Panc1 (cell line): ENCODE data around the gene SLC25A41. TPM values are rescaled to one million over a fixed set of nuclear protein-coding genes. Genes with fewer than 3 reads are reported as not detected.
A peak's percentile ranks its signal among the peaks of the same experiment; 100 is the strongest.

Source experiments
- ATAC-seq: fragments of 200-7000 bp; cut with Tn5 transposase; 2 replicates; pipeline ENCODE4 v1.9.1; 2020; ENCODE audit warnings: mild to moderate bottlenecking, moderate library complexity
- BruUV-seq: library from RNA; stranded (reverse); fragments of 400-500 nt; replicated peaks from 2 replicates; lab custom pipeline; 2021; lab: Mats Ljungman, UMichigan
- CTCF ChIA-PET: fragments of 300-600 bp; sonication (Branson Sonifier 250); formaldehyde crosslinking; loops from one replicate; lab custom pipeline; 2022; ENCODE audit warnings: antibody characterized with exemption; lab: Charles Lee
- POLR2A ChIA-PET: fragments of 300-600 bp; sonication (Branson Sonifier 250); formaldehyde crosslinking; loops from one replicate; lab custom pipeline; 2022; ENCODE audit warnings: antibody characterized with exemption; lab: Charles Lee
- DNase-seq: peaks from one replicate; pipeline ENCODE4 v3.0.0-alpha.2; 2010; ENCODE audit warnings: low read depth, low spot score
- H3K27ac ChIP-seq: 2 replicates; pipeline ENCODE4 v1.5.1; 2011; ENCODE audit warnings: mild to moderate bottlenecking, low read length, inconsistent platforms
- H3K27me3 ChIP-seq: fragments of 200-500 bp; sonication (Bioruptor generic); 2 replicates; pipeline ENCODE4 v1.6.0; 2014; ENCODE audit warnings: low read length, inconsistent platforms; ENCODE audit not compliant: control insufficient read depth, insufficient read depth
- H3K36me3 ChIP-seq: fragments of 200-500 bp; sonication (Bioruptor generic); 2 replicates; pipeline ENCODE4 v1.5.1; 2014; ENCODE audit warnings: inconsistent platforms, mild to moderate bottlenecking, low read length, moderate library complexity; ENCODE audit not compliant: control insufficient read depth, insufficient read depth
- H3K4me1 ChIP-seq: 2 replicates; pipeline ENCODE4 v1.5.1; 2011; ENCODE audit warnings: inconsistent platforms, mild to moderate bottlenecking, low read length, moderate library complexity; ENCODE audit not compliant: control insufficient read depth, insufficient read depth
- H3K4me3 ChIP-seq, 2 experiments: 2 replicates each; pipeline ENCODE4 v1.5.1; 2011 to 2012; ENCODE audit warnings: low read depth in 2 of 2, low read length in 2 of 2, mild to moderate bottlenecking in 2 of 2, inconsistent platforms in 1 of 2, moderate library complexity in 1 of 2
- H3K9me3 ChIP-seq: fragments of 200-500 bp; sonication (Bioruptor generic); 2 replicates; pipeline ENCODE4 v1.5.1; 2014; ENCODE audit warnings: low read depth, mild to moderate bottlenecking, inconsistent platforms, low read length, moderate library complexity; ENCODE audit not compliant: control insufficient read depth, insufficient read depth
- CTCF ChIP-seq: fragments of 450-650 bp; IDR thresholded peaks from 2 replicates; pipeline ENCODE4 v1.5.1; 2017; ENCODE audit warnings: mild to moderate bottlenecking
- POLR2AphosphoS5 ChIP-seq: IDR thresholded peaks from 2 replicates; pipeline ENCODE4 v1.6.1; 2012; ENCODE audit warnings: mild to moderate bottlenecking, low read depth, low read length, moderate library complexity
- REST ChIP-seq, 2 experiments: IDR thresholded peaks; 2 replicates each; pipeline ENCODE4 v1.6.1; 2011 to 2012; ENCODE audit warnings: low read depth in 2 of 2, control low read depth in 1 of 2, low read length in 1 of 2, mild to moderate bottlenecking in 1 of 2, moderate library complexity in 1 of 2; ENCODE audit not compliant: insufficient read depth in 1 of 2
- SIN3A ChIP-seq: IDR thresholded peaks from 2 replicates; pipeline ENCODE4 v1.6.1; 2012; ENCODE audit warnings: low read depth, mild to moderate bottlenecking, low read length, moderate library complexity, borderline replicate concordance; ENCODE audit not compliant: insufficient read depth
- TCF7L2 ChIP-seq: IDR thresholded peaks from 2 replicates; pipeline ENCODE4 v1.6.1; 2011; ENCODE audit warnings: mild to moderate bottlenecking, low read depth, low read length, inconsistent platforms
- in situ Hi-C: cut with HindIII; loops from 2 replicates; pipeline ENCODE4 v1.10.0; 2016; ENCODE audit warnings: low sequenced_read_pairs, low pct_unique_long_range_greater_than_20kb
- intact Hi-C: fragments of 100-400 bp; cut with micrococcal nuclease; formaldehyde crosslinking; loops from one replicate; pipeline ENCODE4 v1.10.0; 2022; ENCODE audit not compliant: unreplicated experiment
- microRNA-seq: library from miRNA; unstranded; fragments of <30 nt; microRNA quantifications from one replicate; pipeline ENCODE4 v1.1.0, GENCODE V29; 2020; ENCODE audit not compliant: unreplicated experiment
- total RNA-seq: library from RNA; stranded (reverse); gene quantifications from one replicate; pipeline ENCODE4 v1.2.1, GENCODE V29; 2021; ENCODE audit not compliant: unreplicated experiment

Gene SLC25A41
- total RNA-seq, 1 experiment from 2014 or later = 0.21 TPM

DNA sequence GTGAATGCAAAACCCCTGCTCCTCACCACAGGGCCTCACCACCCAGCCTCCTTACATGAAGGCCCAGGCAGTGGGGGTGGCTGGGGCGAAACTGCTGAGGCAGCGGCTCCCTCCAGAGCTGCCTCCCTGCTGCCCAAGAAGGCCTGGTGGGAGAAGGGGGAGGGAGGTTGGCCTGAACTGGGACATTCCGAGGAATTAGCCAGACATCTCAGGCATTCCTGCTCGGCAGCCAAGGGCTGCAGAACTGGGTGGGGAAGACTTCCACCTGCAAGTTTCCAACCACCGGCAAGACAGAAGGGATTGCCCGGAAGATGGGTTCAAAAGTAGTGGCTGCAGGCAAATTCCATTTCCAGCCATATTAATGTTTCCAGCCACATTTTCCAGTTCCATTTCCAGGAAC lies 55.5 kb downstream of the SLC25A41 start:
- no peaks in the 10 kb centered on the region for H3K9me3 ChIP-seq
- no peaks in the 10 kb centered on the region for H3K36me3 ChIP-seq
- peaks cover 2% of the 10 kb centered on the region for H3K4me1 ChIP-seq
- no peak overlapping the region for H3K27ac ChIP-seq
- ChIA-PET CTCF (no interaction called here), POLR2A (no interaction called here)
- intact Hi-C loops (no loop called here), in situ Hi-C loops (no loop called here)
- TF ChIP-seq CTCF = no peak
- TF ChIP-seq TCF7L2 = no peak
- no peak for TF ChIP-seq REST (IDR thresholded peaks at IDR 0.05; ENCODE audit: insufficient read depth in 1 of 2, low read depth in 2 of 2, low read length in 1 of 2)
- no peak for TF ChIP-seq SIN3A
- no peak for TF ChIP-seq POLR2AphosphoS5
- no peak overlapping the region for H3K4me3 ChIP-seq
- ATAC-seq (no peak), DNase-seq (no peak)
- H3K27me3 ChIP-seq = no peaks in the 10 kb centered on the region
- BruUV-seq = no TSS peak

- no TSS peak for BruUV-seq
- Histone ChIP-seq H3K4me3 (no peak overlapping the region), H3K27ac (no peak overlapping the region), H3K36me3 (no peaks in the 10 kb centered on the region), H3K27me3 (no peaks in the 10 kb centered on the region), H3K4me1 (peaks cover 2% of the 10 kb centered on the region), H3K9me3 (no peaks in the 10 kb centered on the region)
- CTCF ChIA-PET = interaction anchor here (0.6 kb wide), 1 partner anchor 59 kb away, joined by 3 read pairs; no protein-coding TSS in a partner anchor
- ATAC-seq = no peak
- POLR2A ChIA-PET = no interaction called here
- no peak for DNase-seq
- in situ Hi-C loops = no loop called here
- intact Hi-C loops = no loop called here
- TF ChIP-seq POLR2AphosphoS5 (peak; percentile 46), CTCF (no peak), SIN3A (no peak)
Measured at GRCh38 chr19:6376512-6377190, 56.9 kb downstream of the SLC25A41 start.

Small RNAs within 50 kb of the gene (microRNA-seq; reads per million reads assigned to microRNA genes)
- 8.6 reads per million, percentile 25 among the genes with 10 or more reads in this experiment for gene MIR3940
- gene MIR6790 = not detected
- gene MIR6885 = 2.9 reads per million

Other genes with a start within 250 kb of the SLC25A41 start
- 58.3 TPM for gene MLLT1, start 153.8 kb downstream of the SLC25A41 start, total RNA-seq
- gene ACER1, start 100.2 kb downstream of the SLC25A41 start, total RNA-seq = not detected
- gene CLPP, start 72.2 kb downstream of the SLC25A41 start, total RNA-seq = 80.0 TPM
- gene ALKBH7, start 61.0 kb downstream of the SLC25A41 start, total RNA-seq = 65.0 TPM
- 1.6 TPM for gene PSPN, start 57.8 kb downstream of the SLC25A41 start, total RNA-seq
- gene GTF2F1, start 40.6 kb downstream of the SLC25A41 start, total RNA-seq = 61.1 TPM
- gene KHSRP, start 9.0 kb downstream of the SLC25A41 start, total RNA-seq = 333 TPM
- 18.7 TPM for gene SLC25A23, start 26.0 kb upstream of the SLC25A41 start, total RNA-seq
- 0.21 TPM for gene CRB3, start 30.5 kb upstream of the SLC25A41 start, total RNA-seq
- 0.39 TPM for gene DENND1C, start 48.0 kb upstream of the SLC25A41 start, total RNA-seq
- 4.4 TPM for gene TUBB4A, start 68.5 kb upstream of the SLC25A41 start, total RNA-seq
- gene TNFSF9, start 97.3 kb upstream of the SLC25A41 start, total RNA-seq = 2.9 TPM
- gene CD70, start 157.4 kb upstream of the SLC25A41 start, total RNA-seq = 45.4 TPM
- gene TNFSF14, start 236.4 kb upstream of the SLC25A41 start, total RNA-seq = 0.18 TPM